Activated CD8-positive, alpha-beta memory T cell treated with anti-CD3 and anti-CD28 coated beads for 24 hours (primary cell): ENCODE measurements around the gene KIN.
A peak's percentile ranks its signal among the peaks of the same experiment; 100 is the strongest.
"Not testable (repeated sequence)": the region's sequence is repeated elsewhere in the genome, so short reads cannot be mapped to it uniquely, and the experiment has no call there.

Source experiments
- DNase-seq: peaks from one replicate; pipeline ENCODE4 v3.0.0-alpha.2; 2020

Gene KIN, protein sequence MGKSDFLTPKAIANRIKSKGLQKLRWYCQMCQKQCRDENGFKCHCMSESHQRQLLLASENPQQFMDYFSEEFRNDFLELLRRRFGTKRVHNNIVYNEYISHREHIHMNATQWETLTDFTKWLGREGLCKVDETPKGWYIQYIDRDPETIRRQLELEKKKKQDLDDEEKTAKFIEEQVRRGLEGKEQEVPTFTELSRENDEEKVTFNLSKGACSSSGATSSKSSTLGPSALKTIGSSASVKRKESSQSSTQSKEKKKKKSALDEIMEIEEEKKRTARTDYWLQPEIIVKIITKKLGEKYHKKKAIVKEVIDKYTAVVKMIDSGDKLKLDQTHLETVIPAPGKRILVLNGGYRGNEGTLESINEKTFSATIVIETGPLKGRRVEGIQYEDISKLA

DNA sequence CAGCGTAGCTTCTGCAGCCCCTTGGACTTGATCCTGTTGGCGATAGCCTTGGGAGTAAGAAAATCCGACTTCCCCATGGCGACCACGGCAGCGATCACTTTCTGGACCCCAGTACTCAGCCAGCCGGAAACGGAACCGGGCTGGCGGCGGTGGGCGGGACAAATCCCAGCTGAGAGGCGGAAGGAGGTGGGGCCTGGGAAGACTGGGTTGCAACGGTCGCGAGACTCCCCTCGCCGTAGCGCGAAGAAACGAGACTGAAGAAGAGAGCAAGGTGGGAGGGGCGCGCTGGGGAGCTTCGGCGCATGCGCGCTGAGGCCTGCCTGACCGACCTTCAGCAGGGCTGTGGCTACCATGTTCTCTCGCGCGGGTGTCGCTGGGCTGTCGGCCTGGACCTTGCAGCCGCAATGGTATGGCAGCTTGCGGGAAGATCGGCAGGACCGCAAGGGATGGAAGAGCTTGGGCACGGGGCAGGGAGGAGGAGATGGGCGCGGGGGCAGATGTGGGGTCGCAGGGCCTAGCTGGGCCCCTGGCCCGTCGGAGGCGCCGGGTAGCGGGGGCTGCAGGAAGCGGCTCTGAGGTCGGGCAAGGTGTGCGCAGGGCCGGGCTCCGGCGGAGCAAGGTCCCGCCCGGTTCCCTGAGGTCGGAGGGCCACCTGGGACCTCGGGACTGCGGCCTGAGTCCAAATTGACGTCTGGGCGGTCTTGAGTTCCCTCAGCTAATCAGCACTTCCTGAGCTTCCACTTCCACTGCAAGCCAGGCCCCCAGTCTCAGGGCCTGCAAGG lies at the start of gene KIN, which contains the start of gene ATP5F1C:
KIN (minus strand) TSS at position 137 of the 782 bp plus-strand sequence; CDS start at position 77, 60 bp downstream.
ATP5F1C (plus strand) TSS at position 321 of the 782 bp plus-strand sequence; CDS start at position 352, 31 bp downstream.
- DNase-seq = peak; percentile 98

DNA sequence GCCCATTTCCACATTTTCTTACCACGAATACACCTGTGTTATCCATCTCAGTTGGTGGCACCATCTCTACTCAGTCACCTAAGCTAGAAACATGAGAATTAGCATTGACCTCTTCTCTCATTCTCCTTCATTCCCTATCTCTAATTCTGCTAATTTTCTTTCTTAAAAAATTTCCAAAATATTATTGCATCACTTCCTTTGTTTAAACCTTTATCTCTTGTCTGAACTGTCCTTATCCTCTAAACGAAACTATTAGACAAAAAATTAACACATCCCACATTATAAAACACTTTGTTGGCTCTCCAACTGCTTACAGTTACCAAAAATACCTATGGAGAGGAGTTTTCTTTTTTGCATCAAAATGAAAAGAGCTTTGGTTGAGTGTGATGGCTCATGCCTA lies 48.8 kb upstream of the KIN start:
- DNase-seq = no peak

DNA sequence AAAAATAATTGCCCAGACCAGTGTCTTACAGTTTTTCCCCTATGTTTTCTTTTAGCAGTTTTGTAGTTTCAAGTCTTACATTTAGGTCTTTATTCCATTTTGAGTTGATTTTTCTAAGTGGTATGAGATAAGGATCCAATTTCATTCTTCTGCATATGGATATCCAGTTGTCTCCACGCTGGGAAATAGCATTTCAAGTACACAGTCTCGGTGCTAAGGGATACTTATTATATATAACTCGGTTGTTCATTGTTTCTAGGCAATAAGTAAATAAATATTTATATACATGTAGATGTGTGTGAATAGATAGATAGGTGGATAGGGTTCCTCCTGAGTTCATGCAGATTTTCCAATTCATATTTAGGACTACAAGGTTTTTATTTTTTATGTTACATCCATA lies 46.5 kb upstream of the KIN start:
- no peak for DNase-seq

- DNase-seq = no peak
These were observed 45.4 kb upstream of the KIN start for GRCh38 chr10:7833210-7833609.

- no peak for DNase-seq
These were observed 44.3 kb upstream of the KIN start for GRCh38 chr10:7832060-7832459.

GRCh38 chr10:7829289-7829834 lies 41.6 kb upstream of the KIN start:
- DNase-seq = no peak

DNA sequence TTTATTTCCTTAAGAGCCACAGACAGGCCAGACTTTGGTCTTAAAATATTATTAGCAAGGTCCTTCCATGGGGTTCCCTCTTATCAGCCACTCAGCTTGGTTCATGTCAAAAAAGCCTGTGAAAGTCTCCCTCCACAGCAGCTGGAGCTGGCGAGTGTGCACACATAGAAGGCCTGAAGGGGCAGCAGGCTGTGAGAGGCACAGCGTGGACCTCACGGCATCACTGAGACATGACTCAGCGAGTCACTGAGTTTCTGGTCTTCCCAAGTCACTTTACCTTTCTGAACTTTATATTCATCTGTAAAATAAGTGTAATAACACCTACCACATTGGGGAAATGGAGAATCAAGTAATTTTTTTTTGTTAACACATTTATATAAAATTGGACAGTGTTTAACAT lies 39.2 kb upstream of the KIN start:
- no peak for DNase-seq

- DNase-seq = no peak
These were observed 36.5 kb upstream of the KIN start for GRCh38 chr10:7824251-7824650.

DNA sequence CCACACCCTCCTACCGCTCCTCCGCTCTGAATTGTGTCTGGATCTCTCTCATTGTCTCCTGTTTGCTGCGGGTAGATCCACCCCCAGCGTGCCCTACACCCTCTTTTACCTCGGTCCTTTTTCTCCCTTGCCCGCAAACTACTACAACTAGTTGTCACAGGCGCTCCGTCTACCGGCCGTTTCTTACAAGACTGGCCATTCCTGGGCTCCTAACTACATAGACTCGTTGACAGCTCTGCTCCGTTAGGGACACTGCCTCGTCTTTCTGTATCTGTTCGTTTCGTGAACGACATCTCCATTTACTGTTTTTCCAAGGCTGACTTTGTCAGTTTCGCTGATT lies 31.3 kb upstream of the KIN start:
- peak; percentile 66 for DNase-seq

- peak; percentile 97 for DNase-seq
These were observed 30.7 kb upstream of the KIN start, which contains the start of gene TAF3 for GRCh38 chr10:7818295-7819120. TSS of gene TAF3 (plus strand) at chr10:7818505. CDS start at chr10:7818710, 205 bp downstream.

DNA sequence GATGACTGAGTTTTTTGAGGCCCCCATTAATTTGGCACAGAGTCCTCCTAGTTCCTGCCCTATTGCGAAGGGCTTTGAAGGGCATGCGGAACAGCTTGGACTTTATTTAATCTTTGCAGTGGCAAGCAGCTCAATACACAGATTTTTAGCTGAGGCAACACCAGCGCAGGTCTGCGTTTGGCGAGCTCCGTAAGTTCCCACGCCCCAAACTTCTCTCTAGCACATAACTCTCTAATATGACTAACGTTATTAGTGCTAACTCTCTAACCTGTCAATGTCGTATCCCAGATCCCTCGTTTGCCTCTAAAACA lies 30.1 kb upstream of the KIN start:
- no peak for DNase-seq

- DNase-seq = no peak
These were observed 29.8 kb upstream of the KIN start for GRCh38 chr10:7817576-7817975.

DNA sequence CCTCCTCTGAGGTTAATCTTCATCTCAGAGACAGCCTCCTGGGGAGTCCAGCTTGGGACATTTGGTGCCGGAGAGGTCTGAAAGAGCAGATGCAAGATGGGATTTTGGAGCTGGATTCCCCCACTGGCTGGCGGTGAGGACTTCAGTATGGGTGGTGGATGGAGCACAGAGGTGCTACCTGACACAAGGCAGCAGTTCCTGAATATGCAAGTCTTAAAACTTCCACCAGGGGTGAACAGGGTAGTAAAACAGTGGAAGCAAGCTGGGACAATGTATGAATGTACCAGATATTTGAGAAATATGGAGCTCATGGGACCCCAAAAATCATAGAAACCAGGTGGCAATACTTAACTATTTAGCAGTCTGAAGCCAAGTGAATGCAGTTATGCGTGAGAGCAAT lies 25.7 kb upstream of the KIN start:
- no peak for DNase-seq

- not testable (repeated sequence) for DNase-seq
These were observed 23.9 kb upstream of the KIN start for GRCh38 chr10:7811743-7812142.

- no peak for DNase-seq
These were observed 23.2 kb upstream of the KIN start for GRCh38 chr10:7811000-7811399.

- no peak for DNase-seq
These were observed 22.6 kb upstream of the KIN start for GRCh38 chr10:7810443-7810842.

DNA sequence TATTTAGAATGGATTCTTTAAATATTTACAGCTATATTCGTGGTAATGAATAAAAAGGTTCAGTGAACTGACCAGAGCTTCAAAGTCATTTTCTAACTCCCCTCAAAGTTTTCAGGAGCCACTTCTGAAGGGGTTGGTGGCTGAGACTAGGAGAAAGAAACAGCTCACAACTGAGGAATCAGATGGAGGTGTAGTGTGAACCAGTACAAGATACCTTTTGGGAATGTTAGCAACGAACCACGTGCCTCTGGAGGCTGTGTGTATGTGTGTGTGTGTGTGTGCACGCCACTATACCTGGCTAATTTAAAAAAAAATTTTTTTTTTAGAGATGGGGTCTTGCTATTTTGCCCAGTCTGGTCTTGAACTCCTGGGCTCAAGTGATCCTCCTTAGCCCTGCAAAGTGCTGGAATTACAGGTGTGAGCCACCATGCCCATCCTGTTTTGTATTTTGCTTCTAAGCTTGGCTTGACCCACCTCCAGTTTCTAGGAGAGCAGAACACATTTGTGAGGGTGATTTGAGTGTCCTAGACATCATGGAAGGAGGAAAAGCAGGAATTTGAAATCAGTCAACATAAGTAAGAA lies 21.0 kb upstream of the KIN start:
- no peak for DNase-seq

GRCh38 chr10:7804741-7805140 lies 16.9 kb upstream of the KIN start:
- no peak for DNase-seq

DNA sequence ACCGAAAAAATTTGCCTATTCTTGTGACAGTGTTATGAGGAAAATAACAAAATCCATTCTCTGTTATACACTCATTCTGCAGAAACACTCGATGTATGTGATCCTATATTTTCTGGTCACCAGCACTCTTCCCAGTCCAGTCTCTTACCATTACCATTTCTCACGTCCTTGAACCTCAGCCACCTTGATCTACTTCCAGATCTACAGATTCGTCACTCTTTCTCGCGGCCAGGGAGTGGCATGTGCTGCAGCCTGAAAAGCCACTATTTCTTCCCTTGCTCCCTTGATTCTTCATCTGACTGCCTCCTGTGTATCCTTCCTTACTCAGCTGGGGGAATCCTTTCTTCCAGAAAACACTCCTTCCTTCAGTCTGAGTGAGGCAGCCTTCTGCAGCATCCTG lies 16.4 kb upstream of the KIN start:
- DNase-seq = no peak

DNA sequence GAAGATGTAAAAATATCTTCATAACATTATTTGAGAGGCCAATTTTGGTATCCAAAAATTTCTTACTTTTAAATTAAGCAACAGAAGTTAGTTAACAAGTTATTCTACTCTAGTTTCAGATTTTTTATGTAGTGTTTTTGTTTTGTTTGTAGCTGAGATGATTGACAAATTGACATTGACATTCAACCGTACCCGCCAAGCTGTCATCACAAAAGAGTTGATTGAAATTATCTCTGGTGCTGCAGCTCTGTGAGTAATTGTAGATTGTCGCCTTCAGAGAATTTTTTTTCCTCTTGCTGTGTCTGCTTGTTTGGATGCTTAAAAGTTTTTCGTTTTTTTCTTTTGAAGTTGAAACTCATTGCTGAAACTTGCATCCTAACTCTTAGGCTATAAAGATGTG lies 14.8 kb upstream of the KIN start:
- DNase-seq = no peak

DNA sequence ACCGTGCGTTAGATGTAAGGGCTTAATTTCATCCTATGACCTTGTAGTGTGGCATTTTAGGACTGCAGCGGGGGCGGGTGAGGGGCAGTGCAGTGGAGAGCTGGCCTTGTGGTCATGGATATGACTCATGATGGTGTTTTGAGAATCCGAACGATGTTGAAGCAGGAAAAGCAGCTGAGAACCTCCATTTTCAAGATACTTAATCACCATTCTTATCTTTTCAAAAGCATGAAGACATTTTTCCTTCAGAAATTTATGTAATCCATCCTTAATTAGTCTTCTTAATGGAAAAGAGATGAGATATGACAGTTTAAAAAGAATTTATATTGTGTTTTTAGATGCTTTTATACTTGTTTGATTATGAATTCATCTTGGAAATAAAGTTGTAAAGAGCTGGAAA lies 9.8 kb upstream of the KIN start:
- no peak for DNase-seq

- DNase-seq = no peak
These were observed 7.8 kb upstream of the KIN start for GRCh38 chr10:7795605-7796004.
